B cell (primary cell): ENCODE results near the gene PROM1. TPM values are rescaled to one million over a fixed set of nuclear protein-coding genes. Genes with fewer than 3 reads are reported as not detected.

Source experiments
- ATAC-seq: fragments of 200-7000 bp; cut with Tn5 transposase; one replicate; pipeline ENCODE4 v1.10.0; 2021; ENCODE audit warnings: low read depth, mild to moderate bottlenecking, moderate number of reproducible peaks, moderate library complexity
- CTCF ChIA-PET: fragments of 350-600 bp; sonication (Branson Sonifier 250); formaldehyde crosslinking; loops from one replicate; lab custom pipeline; 2021; ENCODE audit warnings: antibody characterized with exemption, inconsistent platforms; lab: Charles Lee
- POLR2A ChIA-PET: fragments of 350-600 bp; sonication (Branson Sonifier 250); formaldehyde crosslinking; loops from one replicate; lab custom pipeline; 2021; ENCODE audit warnings: antibody characterized with exemption; lab: Charles Lee
- DNase-seq: peaks from one replicate; pipeline ENCODE4 v3.0.0; 2013
- H2AFZ ChIP-seq: 2 replicates; pipeline ENCODE4 v1.6.1; 2012; ENCODE audit warnings: mild to moderate bottlenecking, low read depth, low read length; ENCODE audit not compliant: insufficient read depth, poor library complexity, severe bottlenecking
- H3K27ac ChIP-seq, 2 donors: 1 replicate in 1 of 2; 2 replicates in 1 of 2; pipeline ENCODE4 v1.5.1; 2012 to 2013; ENCODE audit warnings: low read length in 2 of 2, mild to moderate bottlenecking in 2 of 2, moderate library complexity in 1 of 2
- H3K27me3 ChIP-seq, 4 experiments: fragments of 200-600 bp in 1 of 4; sonication (generic) in 1 of 4; replicated peaks in 1 of 4; 1 replicate in 2 of 4; 2 replicates in 2 of 4; pipeline versions ENCODE4 v1.6.1 to v1.7.0; 2013 to 2016; ENCODE audit warnings: low read length in 3 of 4, mild to moderate bottlenecking in 2 of 4, mixed read lengths in 1 of 4, moderate library complexity in 1 of 4; ENCODE audit not compliant: insufficient read depth in 4 of 4, control insufficient read depth in 3 of 4; ENCODE audit errors: control extremely low read depth in 1 of 4
- H3K36me3 ChIP-seq, 2 experiments: replicated peaks in 1 of 2; 1 replicate in 1 of 2; 2 replicates in 1 of 2; pipeline versions ENCODE4 v1.6.1 to v1.7.1; 2013; ENCODE audit warnings: low read length in 1 of 2; ENCODE audit not compliant: insufficient read depth in 2 of 2, control insufficient read depth in 1 of 2; ENCODE audit errors: control extremely low read depth in 1 of 2, extremely low read depth in 1 of 2
- H3K4me1 ChIP-seq, 2 donors: fragments of 200-600 bp in 1 of 2; sonication (generic) in 1 of 2; 1 replicate in 1 of 2; 2 replicates in 1 of 2; pipeline versions ENCODE4 v1.5.1 to v1.6.1; 2013 to 2017; ENCODE audit warnings: low read length in 2 of 2; ENCODE audit not compliant: control insufficient read depth in 2 of 2, insufficient read depth in 2 of 2
- H3K4me2 ChIP-seq: replicated peaks from 2 replicates; pipeline ENCODE3; 2012; ENCODE audit warnings: mild to moderate bottlenecking, low read depth, low read length; ENCODE audit not compliant: poor library complexity, severe bottlenecking
- H3K4me3 ChIP-seq, 5 experiments: fragments of 200-600 bp in 1 of 5; sonication (generic) in 1 of 5; 1 replicate in 3 of 5; 2 replicates in 2 of 5; pipeline versions ENCODE4 v1.5.1 to v1.7.0; 2011 to 2016; ENCODE audit warnings: low read length in 4 of 5, mild to moderate bottlenecking in 4 of 5, low read depth in 2 of 5, control low read depth in 1 of 5, moderate library complexity in 1 of 5; ENCODE audit not compliant: insufficient read depth in 1 of 5; ENCODE audit errors: control extremely low read depth in 1 of 5, extremely low read depth in 1 of 5
- H3K79me2 ChIP-seq: fragments of 200-600 bp; sonication (generic); one replicate; pipeline ENCODE4 v1.6.0; 2016; ENCODE audit warnings: low read length; ENCODE audit not compliant: control insufficient read depth, insufficient read depth
- H3K9ac ChIP-seq: fragments of 200-600 bp; sonication (generic); 2 replicates; pipeline ENCODE4 v1.6.1; 2017; ENCODE audit warnings: mild to moderate bottlenecking, low read length, moderate library complexity
- H3K9me3 ChIP-seq, 3 donors: one replicate each; pipeline versions ENCODE4 v1.6.1 to v1.7.1; 2013; ENCODE audit warnings: low read length in 2 of 3; ENCODE audit not compliant: control insufficient read depth in 2 of 3, insufficient read depth in 1 of 3; ENCODE audit errors: control extremely low read depth in 1 of 3
- H4K20me1 ChIP-seq: 2 replicates; pipeline ENCODE4 v1.6.0; 2012; ENCODE audit warnings: mild to moderate bottlenecking, low read length; ENCODE audit not compliant: insufficient read depth, control insufficient read depth, poor library complexity, severe bottlenecking
- H3K27ac Mint-ChIP-seq: one replicate; pipeline ENCODE4 v1.8.0; 2021; ENCODE audit warnings: mixed read lengths
- H3K27me3 Mint-ChIP-seq: one replicate; pipeline ENCODE4 v1.8.0; 2021; ENCODE audit warnings: mixed read lengths
- H3K4me1 Mint-ChIP-seq: one replicate; pipeline ENCODE4 v1.8.0; 2021; ENCODE audit warnings: mixed read lengths
- H3K4me3 Mint-ChIP-seq: one replicate; pipeline ENCODE4 v1.8.0; 2021; ENCODE audit warnings: mixed read lengths
- H3K9me3 Mint-ChIP-seq: one replicate; pipeline ENCODE4 v1.8.0; 2022; ENCODE audit warnings: mixed read lengths; ENCODE audit not compliant: insufficient read depth
- EZH2 ChIP-seq: IDR thresholded peaks from 2 replicates; pipeline ENCODE4 v1.6.1; 2012; ENCODE audit warnings: borderline replicate concordance, low read depth, mild to moderate bottlenecking, moderate library complexity, low read length; ENCODE audit not compliant: insufficient read depth, poor library complexity, severe bottlenecking
- WGBS: methylation state at CpG from one replicate; pipeline ENCODE4 v1.1.5; 2013; ENCODE audit warnings: missing lambda C conversion rate; ENCODE audit not compliant: insufficient coverage; 5-methylcytosine and 5-hydroxymethylcytosine counted together
- intact Hi-C: fragments of 100-400 bp; cut with micrococcal nuclease; formaldehyde crosslinking; loops from one replicate; pipeline ENCODE4 v1.10.0; 2022
- polyA plus RNA-seq: library from polyadenylated mRNA; depleted of rRNA; stranded (reverse); fragments of >200 nt; gene quantifications from 2 replicates; pipeline ENCODE4 v1.2.3, GENCODE V29; 2012
- total RNA-seq, 2 donors: library from RNA; stranded (reverse); fragments of 120-200 nt in 1 of 2; gene quantifications; 1 replicate in 1 of 2; 2 replicates in 1 of 2; pipeline versions ENCODE4 v1.2.3 to v1.2.4, GENCODE V29; 2013 to 2022
- TF ChIP-seq, protein P1 (sequence below): fragments of 200-600 bp; IDR thresholded peaks from one replicate; pipeline ENCODE4 v1.8.0; 2022; ENCODE audit warnings: antibody characterized with exemption, mild to moderate bottlenecking

PROM1 gene
- total and polyA plus RNA-seq, 2 donors (not counting 1 experiment from before 2014, with no cell fraction given), result 0.04 TPM; not detected in 1

DNA sequence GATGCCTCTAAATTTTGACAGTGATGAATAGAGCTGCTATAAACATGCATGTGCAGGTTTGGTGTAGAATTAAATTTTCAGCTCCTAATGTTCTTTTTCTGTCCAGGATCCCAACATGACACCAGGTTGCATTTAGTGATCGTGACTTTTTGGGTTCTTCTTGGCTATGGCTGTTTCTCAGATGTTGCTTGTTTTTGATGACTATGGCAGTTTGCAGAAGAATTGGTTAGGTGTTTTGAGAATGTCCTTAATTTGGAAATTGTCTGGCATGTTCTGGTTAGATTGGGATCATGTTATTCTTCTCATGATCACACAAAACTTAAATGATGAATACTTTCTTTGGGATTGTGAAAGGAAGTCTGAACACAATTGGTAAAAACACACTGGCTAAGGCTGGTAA is 141.5 kb downstream of the PROM1 start:
- no peaks in the 10 kb centered on the region for H3K9me3 Mint-ChIP-seq
- no peak overlapping the region for H3K9ac ChIP-seq
- WGBS, result 92% methylated on average over 1 of the region's 1 CpG

DNA sequence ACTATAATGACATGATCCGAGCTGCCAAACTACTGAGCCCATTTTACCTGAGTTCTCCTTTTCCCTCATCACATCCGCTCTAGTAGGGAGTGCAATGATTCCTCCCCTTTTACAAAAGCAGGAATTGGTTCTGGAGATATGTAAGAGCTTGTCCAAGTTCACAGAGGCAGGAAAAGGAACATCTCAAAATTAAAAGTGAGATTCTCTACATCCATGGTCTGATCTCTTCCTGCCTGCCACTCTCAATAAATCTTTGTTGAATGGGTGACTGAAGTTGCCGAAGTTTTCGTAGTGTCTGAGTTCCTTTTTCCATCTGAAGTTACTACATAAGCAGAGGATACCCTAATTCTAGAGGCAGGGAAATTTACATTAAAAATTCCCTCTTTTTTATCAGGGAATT is 145.2 kb downstream of the PROM1 start, which contains the start of gene FGFBP1:
TSS of gene FGFBP1 (minus strand) at position 101 of the 400 bp plus-strand sequence. CDS start 2,108 bp downstream, outside the sequence.
- Mint-ChIP-seq H3K4me1 (peaks cover under 1% of the 10 kb centered on the region), H3K27me3 (peaks cover 10% of the 10 kb centered on the region), H3K4me3 (no peak within 1 kb of the TSS), H3K27ac (no peak within 1 kb of the TSS), H3K9me3 (no peaks in the 10 kb centered on the region)
- ChIA-PET CTCF (no interaction called here), POLR2A (no interaction called here)
- Histone ChIP-seq H3K4me1 (no peaks in the 10 kb centered on the region), H3K27ac (no peak within 1 kb of the TSS), H3K27me3 (peaks cover 0 to 2% (median 0%) of the 10 kb centered on the region in 4 experiments), H3K9ac (no peak within 1 kb of the TSS), H3K79me2 (no peaks in the 10 kb centered on the region), H4K20me1 (no peaks in the 10 kb centered on the region), H3K9me3 (no peaks in the 10 kb centered on the region), H3K4me3 (no peak within 1 kb of the TSS), H2AFZ (no peak within 1 kb of the TSS), H3K4me2 (no peak within 1 kb of the TSS), H3K36me3 (no peaks in the 10 kb centered on the region)
- intact Hi-C loops, result no loop called here
- DNase-seq (no peak), ATAC-seq (no peak)
- TF ChIP-seq, protein P1, sequence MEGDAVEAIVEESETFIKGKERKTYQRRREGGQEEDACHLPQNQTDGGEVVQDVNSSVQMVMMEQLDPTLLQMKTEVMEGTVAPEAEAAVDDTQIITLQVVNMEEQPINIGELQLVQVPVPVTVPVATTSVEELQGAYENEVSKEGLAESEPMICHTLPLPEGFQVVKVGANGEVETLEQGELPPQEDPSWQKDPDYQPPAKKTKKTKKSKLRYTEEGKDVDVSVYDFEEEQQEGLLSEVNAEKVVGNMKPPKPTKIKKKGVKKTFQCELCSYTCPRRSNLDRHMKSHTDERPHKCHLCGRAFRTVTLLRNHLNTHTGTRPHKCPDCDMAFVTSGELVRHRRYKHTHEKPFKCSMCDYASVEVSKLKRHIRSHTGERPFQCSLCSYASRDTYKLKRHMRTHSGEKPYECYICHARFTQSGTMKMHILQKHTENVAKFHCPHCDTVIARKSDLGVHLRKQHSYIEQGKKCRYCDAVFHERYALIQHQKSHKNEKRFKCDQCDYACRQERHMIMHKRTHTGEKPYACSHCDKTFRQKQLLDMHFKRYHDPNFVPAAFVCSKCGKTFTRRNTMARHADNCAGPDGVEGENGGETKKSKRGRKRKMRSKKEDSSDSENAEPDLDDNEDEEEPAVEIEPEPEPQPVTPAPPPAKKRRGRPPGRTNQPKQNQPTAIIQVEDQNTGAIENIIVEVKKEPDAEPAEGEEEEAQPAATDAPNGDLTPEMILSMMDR, result no peak
- no peak for TF ChIP-seq EZH2
- WGBS, result no CpG with 5 or more reads among the region's 4 CpGs

More for the DNA sequence above, 141.5 kb downstream of the PROM1 start:
- H3K9me3 ChIP-seq, result no peaks in the 10 kb centered on the region
- H2AFZ ChIP-seq, result no peak overlapping the region
- TF ChIP-seq EZH2, result no peak
- TF ChIP-seq, protein P1, result no peak
- H3K4me3 ChIP-seq, result no peak overlapping the region
- ChIA-PET CTCF (no interaction called here), POLR2A (no interaction called here)
- DNase-seq, result no peak
- intact Hi-C loops, result no loop called here
- H3K4me1 Mint-ChIP-seq, result no peaks in the 10 kb centered on the region
- no peaks in the 10 kb centered on the region for H3K4me1 ChIP-seq
- H3K27ac ChIP-seq, result no peak overlapping the region
- H3K79me2 ChIP-seq, result no peaks in the 10 kb centered on the region
- no peak overlapping the region for H3K27ac Mint-ChIP-seq
- H4K20me1 ChIP-seq, result no peaks in the 10 kb centered on the region
- peaks cover 10% of the 10 kb centered on the region for H3K27me3 Mint-ChIP-seq
- H3K36me3 ChIP-seq, result no peaks in the 10 kb centered on the region
- H3K27me3 ChIP-seq, result peaks cover 0 to 2% (median 0%) of the 10 kb centered on the region in 4 experiments
- no peak for ATAC-seq
- no peak overlapping the region for H3K4me2 ChIP-seq
- no peak overlapping the region for H3K4me3 Mint-ChIP-seq
